ENCODE data around the gene ATP6V1C2.

GRCh38 chr2:10834068-10834655, 112.7 kb downstream of the ATP6V1C2 start:
- TF ChIP-seq CTCF (IDR thresholded peaks at IDR 0.05) (no peak), POLR2A (IDR thresholded peaks at IDR 0.05) (no peak)

Data from heart left ventricle (tissue), 13 donors.